Breast epithelium (tissue), 3 donors: Measurements from ENCODE around the gene HOPX.

ENCODE experiments used
- POLR2A ChIP-seq: fragments of 450-650 bp; IDR thresholded peaks from one replicate; pipeline ENCODE4 v1.6.1; 2016; ENCODE audit warnings: antibody characterized with exemption, mild to moderate bottlenecking, moderate library complexity
- TF ChIP-seq, protein P1 (sequence below), 3 donors: fragments of 450-650 bp; IDR thresholded peaks; one replicate each; pipeline ENCODE4 v1.5.1; 2016 to 2017; ENCODE audit warnings: antibody characterized with exemption in 3 of 3, mild to moderate bottlenecking in 3 of 3, moderate library complexity in 3 of 3

DNA sequence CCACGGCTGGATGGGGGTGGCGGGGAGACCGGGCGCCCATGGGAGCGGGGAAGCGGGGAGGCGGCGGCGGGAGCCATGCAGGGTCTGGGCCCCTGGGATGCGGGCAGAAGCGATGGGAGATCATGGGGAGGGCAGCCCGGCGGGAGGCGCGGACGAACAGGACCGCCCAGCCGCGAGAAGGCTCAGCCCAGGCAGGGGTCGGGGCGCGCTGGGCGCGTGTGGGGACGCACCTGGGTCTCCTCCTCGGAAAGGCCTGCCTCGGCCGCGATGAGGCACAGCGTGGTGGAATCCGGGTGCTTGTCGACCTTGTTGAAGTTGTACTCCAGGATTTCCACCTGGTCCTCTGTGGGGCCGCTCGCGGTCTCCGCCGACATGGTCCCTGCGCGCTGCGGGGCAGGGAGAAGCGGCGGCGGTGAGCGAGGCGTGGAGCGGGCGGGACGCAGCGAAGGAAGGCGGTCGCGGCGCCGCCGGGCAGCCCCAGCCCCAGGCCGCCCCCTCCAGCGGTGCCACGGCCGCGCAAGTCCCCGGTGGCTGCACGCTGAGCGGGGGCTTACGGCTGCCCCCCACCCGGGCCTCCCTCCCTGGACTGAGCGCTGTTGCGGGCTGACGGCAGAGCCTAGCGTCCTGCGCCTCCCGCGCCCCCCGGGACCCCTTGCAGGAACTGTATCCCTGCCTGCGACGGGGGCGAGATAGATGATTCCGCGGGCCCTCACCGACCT is 25.3 kb downstream of the HOPX start:
- TF ChIP-seq, protein P1, sequence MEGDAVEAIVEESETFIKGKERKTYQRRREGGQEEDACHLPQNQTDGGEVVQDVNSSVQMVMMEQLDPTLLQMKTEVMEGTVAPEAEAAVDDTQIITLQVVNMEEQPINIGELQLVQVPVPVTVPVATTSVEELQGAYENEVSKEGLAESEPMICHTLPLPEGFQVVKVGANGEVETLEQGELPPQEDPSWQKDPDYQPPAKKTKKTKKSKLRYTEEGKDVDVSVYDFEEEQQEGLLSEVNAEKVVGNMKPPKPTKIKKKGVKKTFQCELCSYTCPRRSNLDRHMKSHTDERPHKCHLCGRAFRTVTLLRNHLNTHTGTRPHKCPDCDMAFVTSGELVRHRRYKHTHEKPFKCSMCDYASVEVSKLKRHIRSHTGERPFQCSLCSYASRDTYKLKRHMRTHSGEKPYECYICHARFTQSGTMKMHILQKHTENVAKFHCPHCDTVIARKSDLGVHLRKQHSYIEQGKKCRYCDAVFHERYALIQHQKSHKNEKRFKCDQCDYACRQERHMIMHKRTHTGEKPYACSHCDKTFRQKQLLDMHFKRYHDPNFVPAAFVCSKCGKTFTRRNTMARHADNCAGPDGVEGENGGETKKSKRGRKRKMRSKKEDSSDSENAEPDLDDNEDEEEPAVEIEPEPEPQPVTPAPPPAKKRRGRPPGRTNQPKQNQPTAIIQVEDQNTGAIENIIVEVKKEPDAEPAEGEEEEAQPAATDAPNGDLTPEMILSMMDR (IDR thresholded peaks at IDR 0.05), result no peak
- no peak for TF ChIP-seq POLR2A
